Dermis blood vessel endothelial cell (primary cell): Measurements from ENCODE around the gene LARGE1. TPM values are rescaled to one million over a fixed set of nuclear protein-coding genes. Genes with fewer than 3 reads are reported as not detected.
A peak's percentile ranks its signal among the peaks of the same experiment; 100 is the strongest.

Source experiments
- DNase-seq: peaks from one replicate; pipeline ENCODE4 v3.0.0; 2010
- total RNA-seq: library from RNA; depleted of rRNA; stranded (reverse); fragments of >200 nt; gene quantifications from 2 replicates; pipeline ENCODE4 v1.2.3, GENCODE V29; 2014

Gene LARGE1
- total RNA-seq, 1 donor from 2014 or later: 14.0 TPM

GRCh38 chr22:33519071-33519973, 401.0 kb downstream of the LARGE1 start:
- peak; percentile 22 for DNase-seq

DNA sequence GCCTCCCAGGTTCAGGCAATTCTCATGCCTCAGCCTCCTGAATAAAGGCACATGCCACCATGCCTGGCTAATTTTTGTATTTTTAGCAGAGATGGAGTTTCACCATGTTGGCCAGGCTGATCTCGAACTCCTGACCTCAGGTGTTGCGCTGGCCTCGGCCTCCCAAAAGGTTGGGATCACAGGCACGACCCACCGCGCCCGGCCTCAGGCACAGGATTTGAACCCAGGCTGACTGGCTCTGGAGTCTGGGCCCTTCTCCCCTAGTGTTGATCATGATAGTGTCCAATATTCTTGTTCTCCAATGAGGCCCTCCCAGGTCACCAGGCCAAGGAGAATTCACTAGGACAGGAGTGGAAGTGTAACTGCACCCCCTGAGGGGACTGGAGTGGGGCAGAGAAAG, 401.9 kb downstream of the LARGE1 start:
- no peak for DNase-seq

DNA sequence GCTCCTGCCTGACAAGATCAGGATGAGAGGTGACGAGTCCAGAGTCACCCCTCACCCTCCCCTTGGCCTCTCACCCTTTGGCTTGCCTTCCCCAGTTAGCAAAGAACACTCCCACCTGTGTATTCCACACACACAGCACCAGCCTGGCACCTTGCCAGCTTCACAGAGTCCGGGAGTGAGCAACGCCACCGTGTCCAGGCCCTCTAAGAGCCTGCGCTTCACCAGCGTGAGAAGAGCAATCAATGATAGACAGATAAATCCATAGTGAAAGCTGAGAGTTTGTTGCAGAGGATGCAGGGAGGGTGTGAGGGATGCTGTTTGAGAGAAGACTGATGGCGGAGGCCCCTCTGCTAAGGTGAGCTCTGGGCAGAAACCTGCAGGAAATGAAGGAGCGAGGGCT, 404.5 kb downstream of the LARGE1 start:
- DNase-seq: no peak

DNA sequence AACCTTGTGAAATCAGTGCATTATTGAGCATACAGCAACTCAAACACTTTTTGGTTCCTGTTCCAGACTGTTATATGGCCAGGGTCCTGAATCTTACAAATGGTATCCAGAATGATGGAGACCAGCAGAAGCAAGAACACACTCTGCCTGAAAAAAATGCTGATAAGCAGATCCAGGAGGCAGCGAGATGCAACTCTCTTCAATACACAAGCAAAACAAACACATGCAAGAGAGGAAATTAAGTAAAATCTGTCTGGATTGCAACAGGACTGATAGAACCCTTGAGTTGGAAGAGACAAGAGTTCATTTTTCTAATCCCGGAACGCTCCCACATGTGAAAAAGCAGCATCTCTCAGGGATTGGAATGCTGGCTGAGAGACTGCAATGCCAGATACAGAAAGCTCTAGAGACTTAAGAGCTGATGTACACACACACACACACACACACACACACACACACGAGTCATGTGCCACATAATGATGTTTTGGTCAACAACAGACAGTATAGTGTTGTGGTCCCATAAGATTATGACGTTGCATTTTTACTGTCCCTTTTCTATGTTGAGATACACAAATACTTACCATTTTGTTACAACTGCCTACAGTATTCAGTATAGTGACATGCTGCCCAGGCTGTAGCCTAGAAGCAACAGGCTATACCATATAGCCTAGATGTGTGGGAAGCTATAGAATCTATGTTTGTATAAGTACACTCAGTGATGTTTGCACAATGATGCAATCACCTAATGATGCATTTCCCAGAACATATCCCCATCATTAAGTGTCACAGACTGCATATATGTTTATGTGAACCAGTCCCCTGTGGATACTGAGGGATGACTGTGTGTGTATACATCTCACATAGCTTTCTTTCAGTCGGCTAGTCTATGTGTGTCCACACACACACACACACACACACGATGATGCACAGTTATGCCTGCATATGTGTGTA, 406.6 kb downstream of the LARGE1 start:
- DNase-seq: no peak

- DNase-seq: no peak
These were observed 407.4 kb downstream of the LARGE1 start for GRCh38 chr22:33512908-33513307.

GRCh38 chr22:33510429-33510904, 409.8 kb downstream of the LARGE1 start:
- DNase-seq: no peak

GRCh38 chr22:33504941-33505625, 415.2 kb downstream of the LARGE1 start:
- no peak for DNase-seq

DNA sequence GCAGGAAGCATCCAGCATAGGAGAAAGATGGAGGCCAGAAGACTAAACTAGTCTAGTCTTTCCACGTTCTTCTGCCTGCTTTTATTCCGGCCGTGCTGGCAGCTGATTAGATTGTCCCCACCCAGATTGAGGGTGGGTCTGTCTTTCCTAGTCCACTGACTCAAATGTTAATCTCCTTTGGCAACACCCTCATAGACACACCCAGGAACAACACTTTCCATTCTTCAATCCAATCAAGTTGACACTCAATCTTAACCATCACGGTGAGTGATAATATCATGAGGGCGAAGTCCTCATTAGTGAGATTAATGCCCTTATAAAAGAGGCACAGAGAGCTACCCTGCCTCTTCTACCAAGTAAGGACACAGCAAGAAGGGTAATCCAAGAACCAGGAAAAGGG, 424.2 kb downstream of the LARGE1 start:
- no peak for DNase-seq

- no peak for DNase-seq
These were observed 426.6 kb downstream of the LARGE1 start for GRCh38 chr22:33493476-33494205.

GRCh38 chr22:33492210-33492651, 428.0 kb downstream of the LARGE1 start:
- DNase-seq: no peak

DNA sequence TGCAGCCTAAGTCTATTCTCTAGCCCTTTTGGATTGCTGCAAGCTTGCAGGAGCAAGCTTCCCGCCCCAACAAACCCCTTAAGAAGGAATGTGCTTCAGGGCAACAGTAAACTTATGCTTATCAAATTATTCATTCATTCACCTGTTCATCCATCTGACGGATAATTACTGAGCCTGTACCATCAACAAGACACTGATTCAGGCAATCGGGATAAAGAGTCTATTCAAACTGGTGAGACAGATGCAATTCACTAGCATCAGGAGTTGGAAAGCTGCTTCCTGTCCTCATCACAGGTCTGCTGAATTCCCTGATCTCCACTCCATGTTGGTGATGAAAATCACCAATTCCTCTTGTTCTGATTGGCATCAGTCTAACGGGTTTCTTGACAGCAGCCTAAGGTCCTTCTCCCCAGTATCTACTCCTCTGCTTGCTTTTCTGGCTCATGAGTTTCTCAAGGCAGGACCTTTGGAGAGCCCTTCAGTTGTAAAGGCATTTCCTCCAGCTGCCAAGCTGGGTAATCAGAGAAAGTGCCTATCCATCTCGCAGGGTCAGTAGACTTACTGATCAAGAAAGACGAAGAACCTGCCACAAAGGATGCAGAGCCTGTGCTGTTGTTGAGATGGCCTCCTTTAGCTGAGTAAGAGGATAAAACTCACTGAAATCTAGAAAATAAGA, 433.1 kb downstream of the LARGE1 start:
- no peak for DNase-seq

GRCh38 chr22:33481550-33481949, 438.7 kb downstream of the LARGE1 start:
- no peak for DNase-seq

DNA sequence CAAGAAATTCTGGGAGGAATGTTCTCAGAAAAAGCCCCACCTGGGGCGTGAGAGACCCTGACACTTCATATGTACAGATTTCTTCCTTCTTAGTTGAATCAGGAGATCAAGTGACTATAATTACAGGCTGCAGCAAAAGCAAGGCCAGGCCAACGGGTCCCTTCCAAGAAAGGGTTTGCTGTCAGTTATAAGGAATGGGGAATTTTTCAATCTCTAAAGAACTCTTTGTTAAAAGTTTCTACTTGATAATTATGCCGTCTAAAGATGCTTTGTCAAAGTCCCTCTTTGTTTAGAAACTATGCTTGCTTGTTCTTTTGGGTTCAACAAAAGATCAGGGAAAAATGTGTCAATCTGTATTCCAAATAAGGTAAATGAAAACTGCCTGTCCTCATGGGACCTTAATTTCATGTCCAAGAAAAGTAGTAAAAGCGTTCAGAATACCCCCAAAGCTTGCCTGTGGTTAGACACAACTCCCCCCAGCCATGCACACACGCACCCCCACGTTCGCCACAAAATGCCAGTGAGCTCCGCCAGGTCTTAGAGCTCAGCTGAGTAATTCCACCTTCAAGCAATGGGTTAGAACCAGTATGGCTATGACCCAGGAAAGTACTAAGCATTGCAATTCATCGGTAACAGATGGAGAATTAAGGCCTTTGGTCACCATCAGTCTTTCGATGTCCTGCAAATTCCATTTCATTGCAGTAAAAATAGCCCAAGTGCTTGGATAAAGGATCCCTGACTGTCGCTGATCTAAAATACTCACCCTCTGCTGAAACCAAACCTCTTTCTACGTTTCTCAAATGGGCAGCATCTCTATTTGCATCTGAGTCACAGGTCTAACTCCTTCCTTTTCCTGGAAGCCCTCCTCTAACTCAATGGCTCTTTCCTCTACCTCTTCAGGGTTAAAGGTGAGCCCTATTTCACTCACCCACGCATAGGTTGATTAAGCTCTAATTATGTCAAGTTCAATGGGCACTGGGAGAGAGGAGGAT, 442.9 kb downstream of the LARGE1 start:
- no peak for DNase-seq

- DNase-seq: no peak
These were observed 443.6 kb downstream of the LARGE1 start for GRCh38 chr22:33476716-33477115.

- DNase-seq: no peak
These were observed 444.1 kb downstream of the LARGE1 start for GRCh38 chr22:33476206-33476605.

DNA sequence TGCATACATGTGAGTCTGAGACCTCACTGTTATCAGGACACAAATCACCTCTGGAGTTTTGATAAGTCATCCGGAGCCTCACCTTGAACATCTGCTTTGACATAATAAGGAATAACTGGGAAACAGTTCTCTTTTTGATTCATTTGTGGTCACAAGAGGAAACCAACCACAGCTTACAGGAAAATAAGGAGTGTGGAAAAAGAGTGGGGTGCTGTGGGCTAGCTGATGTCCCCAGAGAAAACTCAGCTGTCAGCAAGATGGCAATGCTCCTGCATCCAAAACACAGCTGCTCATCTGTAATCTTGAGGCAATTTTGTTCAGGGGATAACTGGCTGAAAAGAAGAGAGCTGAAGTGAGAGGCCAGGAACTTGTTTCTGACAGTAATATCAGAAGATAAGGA, 445.7 kb downstream of the LARGE1 start:
- DNase-seq: no peak

DNA sequence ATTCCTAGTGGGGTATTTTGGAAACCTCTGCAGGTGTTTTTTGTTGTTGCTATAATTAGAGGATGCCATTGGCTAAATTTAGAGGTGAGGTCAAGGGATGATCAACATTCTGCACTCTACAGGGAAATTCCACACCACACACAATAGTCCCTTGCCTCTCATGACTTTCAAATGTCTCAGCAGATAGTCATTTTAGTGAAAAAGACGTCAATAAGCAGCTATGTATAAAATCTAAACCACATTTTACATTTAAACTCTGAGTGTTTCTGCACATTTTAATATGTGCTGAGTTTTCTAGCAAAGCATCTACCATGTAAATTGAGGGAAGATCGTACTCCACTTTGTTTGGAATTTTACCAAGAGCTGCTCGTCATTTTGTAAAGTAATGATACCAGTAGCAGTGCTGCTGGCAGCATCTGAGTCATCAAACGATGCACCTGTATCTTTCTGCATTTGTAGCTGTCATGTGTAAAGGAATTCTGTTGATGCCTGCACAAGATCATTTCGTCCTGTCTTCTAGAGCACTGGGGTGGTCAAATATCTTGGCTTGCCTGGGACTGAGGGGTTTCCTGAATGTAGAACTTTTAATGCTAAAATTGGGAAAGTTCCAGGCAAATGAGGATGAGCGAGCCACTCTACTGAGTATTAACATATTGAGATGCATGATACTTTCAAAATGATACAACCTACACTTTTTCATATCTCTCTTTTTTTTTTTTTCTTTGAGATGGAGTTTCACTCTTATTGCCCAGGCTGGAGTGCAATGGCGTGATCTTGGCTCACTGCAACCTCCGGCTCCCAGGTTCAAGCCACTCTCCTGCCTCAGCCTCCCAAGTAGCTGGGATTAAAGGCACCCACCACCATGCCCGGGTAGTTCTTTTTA, 447.6 kb downstream of the LARGE1 start:
- no peak for DNase-seq

DNA sequence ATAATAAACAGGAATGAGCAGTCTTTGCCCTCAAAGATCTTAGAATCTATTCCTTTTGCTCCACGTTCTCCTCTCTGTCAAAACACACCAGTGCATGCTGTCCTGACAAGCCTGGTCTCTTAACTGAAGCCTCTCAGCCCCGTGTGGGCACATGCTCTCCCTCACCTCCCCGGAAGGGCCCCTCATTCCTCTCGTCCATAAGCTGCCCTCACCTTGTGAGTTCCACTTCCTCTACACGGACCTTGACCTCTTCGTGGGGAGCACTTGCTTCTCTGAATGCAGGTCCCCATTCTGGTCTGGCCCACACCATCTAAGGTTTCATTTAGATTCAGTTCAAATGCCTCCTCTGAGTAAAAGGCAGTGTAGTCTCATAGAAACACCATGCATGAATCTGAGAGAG, 449.8 kb downstream of the LARGE1 start:
- DNase-seq: no peak

DNA sequence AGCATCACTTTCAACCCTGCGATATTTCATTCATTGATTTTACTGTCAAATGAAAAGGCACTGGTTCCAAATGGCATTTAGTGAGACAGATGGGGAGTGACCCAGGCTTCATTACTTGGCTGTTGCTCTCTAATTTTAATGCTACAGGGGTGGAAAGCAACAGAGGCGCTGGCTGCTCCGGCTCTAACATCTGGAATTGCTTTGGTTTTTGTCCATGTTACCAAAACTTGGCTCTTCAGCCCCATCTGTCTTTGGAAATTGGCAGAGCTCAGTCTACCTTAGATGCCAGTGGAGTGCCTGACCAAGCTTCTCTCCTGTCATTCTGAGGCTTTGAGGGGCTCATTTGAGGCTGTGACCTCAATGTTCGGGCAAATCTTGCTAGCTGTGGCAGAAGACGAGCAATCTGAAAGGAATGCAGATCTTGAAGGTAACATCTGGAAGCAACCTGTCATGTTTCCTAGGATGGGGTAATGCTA, 452.6 kb downstream of the LARGE1 start:
- DNase-seq: no peak
